Islet of Langerhans (tissue), 1 donor: ENCODE data around the gene SLX4IP.

Experiments used
- FAIRE-seq: peaks from one replicate; lab custom pipeline; 2011; peaks lifted over from hg19 to GRCh38; lab: Jason Lieb, UNC

The SLX4IP gene

GRCh38 chr20:10666221-10667076, 231.3 kb downstream of the SLX4IP start:
- no peak for FAIRE-seq

- no peak for FAIRE-seq
Observed at GRCh38 chr20:10667077-10667401, 231.9 kb downstream of the SLX4IP start.

GRCh38 chr20:10667560-10668167, 232.6 kb downstream of the SLX4IP start:
- no peak for FAIRE-seq

GRCh38 chr20:10668677-10669368, 233.7 kb downstream of the SLX4IP start:
- FAIRE-seq: no peak

GRCh38 chr20:10669843-10670446, 234.8 kb downstream of the SLX4IP start:
- FAIRE-seq: no peak

GRCh38 chr20:10670501-10671220, 235.6 kb downstream of the SLX4IP start:
- no peak for FAIRE-seq

- FAIRE-seq: no peak
Observed at GRCh38 chr20:10671221-10671918, 236.3 kb downstream of the SLX4IP start.

- no peak for FAIRE-seq
Observed at GRCh38 chr20:10671919-10672623, 237.0 kb downstream of the SLX4IP start.

GRCh38 chr20:10672624-10673127, 237.6 kb downstream of the SLX4IP start:
- no peak for FAIRE-seq

GRCh38 chr20:10673176-10673841, 238.2 kb downstream of the SLX4IP start:
- FAIRE-seq: no peak

GRCh38 chr20:10673842-10674683, 239.0 kb downstream of the SLX4IP start, which contains the start of gene JAG1:
TSS of gene JAG1 (minus strand) at chr20:10673999. CDS start at chr20:10673530, 469 bp downstream.
- no peak for FAIRE-seq

- FAIRE-seq: no peak
Observed at GRCh38 chr20:10674684-10675449, 239.8 kb downstream of the SLX4IP start.

GRCh38 chr20:10675450-10675848, 240.3 kb downstream of the SLX4IP start:
- no peak for FAIRE-seq

- no peak for FAIRE-seq
Observed at GRCh38 chr20:10676518-10676917, 241.4 kb downstream of the SLX4IP start.
